H1 (cell line): ENCODE results near the gene IQCE. TPM values are rescaled to one million over a fixed set of nuclear protein-coding genes. Genes with fewer than 3 reads are reported as not detected.
A peak's percentile ranks its signal among the peaks of the same experiment; 100 is the strongest.

Source experiments
- CTCF ChIA-PET: fragments of 300-600 bp; sonication (Branson Sonifier 250); formaldehyde crosslinking; loops from one replicate; lab custom pipeline; 2021; ENCODE audit not compliant: partially characterized antibody; lab: Charles Lee
- POLR2A ChIA-PET: fragments of 300-600 bp; sonication (Branson Sonifier 250); formaldehyde crosslinking; loops from one replicate; lab custom pipeline; 2021; ENCODE audit warnings: inconsistent platforms; ENCODE audit not compliant: partially characterized antibody; lab: Charles Lee
- DNase-seq, 2 experiments: peaks; one replicate each; pipeline versions ENCODE4 v3.0.0 to v3.0.0-alpha.2; 2010 to 2022; ENCODE audit warnings: low spot score in 2 of 2, low read depth in 1 of 2, mixed read lengths in 1 of 2
- FAIRE-seq: peaks from 2 replicates; lab custom pipeline; 2011; peaks lifted over from hg19 to GRCh38; lab: Jason Lieb, UNC
- H2AFZ ChIP-seq: 2 replicates; pipeline ENCODE4 v1.8.1; 2012; ENCODE audit warnings: low read length, inconsistent platforms
- H2AK5ac ChIP-seq: 2 replicates; pipeline ENCODE4 v1.6.1; 2013; ENCODE audit warnings: low read depth, low read length
- H2BK120ac ChIP-seq: replicated peaks from 2 replicates; pipeline ENCODE3; 2013; ENCODE audit warnings: low read depth, low read length, inconsistent platforms
- H2BK12ac ChIP-seq: 2 replicates; pipeline ENCODE4 v1.6.1; 2013; ENCODE audit warnings: low read depth, low read length
- H2BK15ac ChIP-seq: 2 replicates; pipeline ENCODE4 v1.6.1; 2013; ENCODE audit warnings: low read length
- H2BK20ac ChIP-seq: 2 replicates; pipeline ENCODE4 v1.6.1; 2013; ENCODE audit warnings: low read length
- H2BK5ac ChIP-seq: 2 replicates; pipeline ENCODE4 v1.6.1; 2013; ENCODE audit warnings: low read depth, low read length
- H3K14ac ChIP-seq: 2 replicates; pipeline ENCODE4 v1.6.1; 2013; ENCODE audit warnings: inconsistent platforms; ENCODE audit not compliant: insufficient read length
- H3K18ac ChIP-seq: 2 replicates; pipeline ENCODE4 v1.6.1; 2013; ENCODE audit warnings: low read length; ENCODE audit errors: extremely low read depth
- H3K23ac ChIP-seq: 2 replicates; pipeline ENCODE4 v1.6.1; 2013; ENCODE audit warnings: inconsistent platforms; ENCODE audit not compliant: insufficient read length
- H3K23me2 ChIP-seq: 2 replicates; pipeline ENCODE4 v1.6.1; 2013; ENCODE audit warnings: low read depth, low read length
- H3K27ac ChIP-seq: 2 replicates; pipeline ENCODE4 v1.6.1; 2011; ENCODE audit warnings: low read depth, low read length, inconsistent platforms
- H3K27me3 ChIP-seq, 4 experiments: replicated peaks in 1 of 4; 1 replicate in 1 of 4; 2 replicates in 3 of 4; pipeline versions ENCODE4 v1.6.1 to v1.8.1; 2011 to 2013; ENCODE audit warnings: low read length in 3 of 4, mild to moderate bottlenecking in 3 of 4, inconsistent platforms in 2 of 4, mixed read lengths in 2 of 4, moderate library complexity in 1 of 4; ENCODE audit not compliant: control insufficient read depth in 3 of 4, insufficient read depth in 3 of 4; ENCODE audit errors: extremely low read depth in 1 of 4
- H3K36me3 ChIP-seq, 4 experiments: 2 replicates each; pipeline versions ENCODE4 v1.6.1 to v1.8.1; 2011 to 2013; ENCODE audit warnings: mild to moderate bottlenecking in 4 of 4, low read length in 3 of 4, moderate library complexity in 2 of 4, control low read depth in 1 of 4, inconsistent platforms in 1 of 4; ENCODE audit not compliant: insufficient read depth in 4 of 4, control insufficient read depth in 2 of 4
- H3K4ac ChIP-seq: replicated peaks from 2 replicates; pipeline ENCODE3; 2013; ENCODE audit warnings: low read length, low read depth, mixed read lengths, inconsistent platforms; ENCODE audit not compliant: insufficient read length
- H3K4me1 ChIP-seq, 4 experiments: replicated peaks in 1 of 4; 1 replicate in 1 of 4; 2 replicates in 3 of 4; pipeline versions ENCODE4 v1.6.1 to v1.8.1; 2011 to 2013; ENCODE audit warnings: low read length in 3 of 4, inconsistent platforms in 2 of 4, mixed read lengths in 1 of 4; ENCODE audit not compliant: insufficient read depth in 4 of 4, control insufficient read depth in 3 of 4
- H3K4me2 ChIP-seq, 2 experiments: 2 replicates each; pipeline versions ENCODE4 v1.6.1 to v1.8.1; 2011 to 2013; ENCODE audit warnings: low read depth in 2 of 2, low read length in 2 of 2, control low read depth in 1 of 2, inconsistent platforms in 1 of 2, mild to moderate bottlenecking in 1 of 2; ENCODE audit not compliant: insufficient read depth in 1 of 2
- H3K4me3 ChIP-seq, 4 experiments: fragments of 200-600, 300-600 bp in 1 of 4; sonication (generic), shearing (Covaris generic), sonication (Bioruptor Twin) in 1 of 4; 2 replicates each; pipeline versions ENCODE4 v1.5.1 to v1.8.1; 2011 to 2016; ENCODE audit warnings: low read length in 4 of 4, low read depth in 3 of 4, control low read depth in 2 of 4, inconsistent platforms in 2 of 4, mild to moderate bottlenecking in 2 of 4, mixed read lengths in 1 of 4, moderate library complexity in 1 of 4; ENCODE audit not compliant: insufficient read depth in 2 of 4; ENCODE audit errors: extremely low read depth in 1 of 4
- H3K56ac ChIP-seq: replicated peaks from 2 replicates; pipeline ENCODE3; 2013; ENCODE audit warnings: low read depth, mild to moderate bottlenecking, mixed read lengths, low read length, inconsistent platforms; ENCODE audit not compliant: insufficient read length
- H3K79me1 ChIP-seq: 2 replicates; pipeline ENCODE4 v1.6.1; 2013; ENCODE audit warnings: low read depth, low read length, control low read depth
- H3K79me2 ChIP-seq, 2 experiments: 2 replicates each; pipeline versions ENCODE4 v1.6.1 to v1.8.1; 2012 to 2013; ENCODE audit warnings: low read length in 2 of 2, mild to moderate bottlenecking in 2 of 2, inconsistent platforms in 1 of 2; ENCODE audit not compliant: insufficient read depth in 2 of 2, control insufficient read depth in 1 of 2
- H3K9ac ChIP-seq, 4 experiments: replicated peaks in 1 of 4; 1 replicate in 1 of 4; 2 replicates in 3 of 4; pipeline versions ENCODE4 v1.6.1 to v1.8.1; 2011 to 2013; ENCODE audit warnings: low read depth in 3 of 4, low read length in 3 of 4, control low read depth in 2 of 4, mild to moderate bottlenecking in 2 of 4, moderate library complexity in 2 of 4, inconsistent platforms in 1 of 4; ENCODE audit errors: extremely low read depth in 1 of 4
- H3K9me3 ChIP-seq, 2 experiments: 2 replicates each; pipeline versions ENCODE4 v1.6.1 to v1.8.1; 2012 to 2013; ENCODE audit warnings: mild to moderate bottlenecking in 2 of 2, moderate library complexity in 2 of 2, control low read depth in 1 of 2, inconsistent platforms in 1 of 2, low read depth in 1 of 2, low read length in 1 of 2, mixed read lengths in 1 of 2; ENCODE audit not compliant: insufficient read depth in 2 of 2
- H4K20me1 ChIP-seq, 2 experiments: replicated peaks in 1 of 2; 2 replicates each; pipeline versions ENCODE3 to v1.8.1; 2011 to 2013; ENCODE audit warnings: inconsistent platforms in 2 of 2, low read length in 2 of 2, mild to moderate bottlenecking in 1 of 2; ENCODE audit not compliant: insufficient read depth in 2 of 2, control insufficient read depth in 1 of 2
- H4K5ac ChIP-seq: 2 replicates; pipeline ENCODE4 v1.6.1; 2013; ENCODE audit warnings: low read length, low read depth, mixed read lengths, inconsistent platforms; ENCODE audit not compliant: insufficient read length
- H4K8ac ChIP-seq: 2 replicates; pipeline ENCODE4 v1.8.0; 2013; ENCODE audit warnings: mild to moderate bottlenecking, moderate library complexity, low read length, inconsistent platforms; ENCODE audit not compliant: insufficient read depth; ENCODE audit errors: extremely low read depth
- H4K91ac ChIP-seq: replicated peaks from 2 replicates; pipeline ENCODE3; 2013; ENCODE audit warnings: low read length, mixed read lengths, inconsistent platforms; ENCODE audit not compliant: insufficient read length
- SAP30 ChIP-seq: fragments of 300-600 bp; sonication (generic); IDR thresholded peaks from 2 replicates; pipeline ENCODE4 v1.7.1; 2012; ENCODE audit warnings: low read length, moderate library complexity, mild to moderate bottlenecking, inconsistent platforms; ENCODE audit not compliant: insufficient read depth, insufficient replicate concordance
- whole genome bisulfite sequencing, 2 experiments: shearing (Covaris generic) in 1 of 2; methylation state at CpG; one replicate each; pipeline versions ENCODE4 v1.1.6 to v1.1.7; 2013 to 2015; ENCODE audit warnings: low lambda C conversion rate in 2 of 2, mixed read lengths in 2 of 2, inconsistent platforms in 1 of 2, low coverage in 1 of 2, missing lambda C conversion rate in 1 of 2; ENCODE audit not compliant: insufficient replicate concordance in 2 of 2, insufficient coverage in 1 of 2, insufficient read length in 1 of 2; ENCODE audit errors: extremely low coverage in 1 of 2, missing lambda C conversion rate in 1 of 2; 5-methylcytosine and 5-hydroxymethylcytosine counted together
- polyA plus RNA-seq, 7 experiments: library from polyadenylated mRNA; depleted of rRNA in 3 of 7; stranded (reverse) in 5 of 7; unstranded in 2 of 7; fragments of >200 nt in 5 of 7; fragments of 200-250 nt in 2 of 7; gene quantifications; 1 replicate in 5 of 7; 2 replicates in 1 of 7; 4 replicates in 1 of 7; pipeline versions ENCODE4 v1.2.1 to v1.2.3, GENCODE V29; 2011 to 2013; ENCODE audit warnings: missing spikeins in 2 of 7, mixed read lengths in 2 of 7
- total RNA-seq: library from RNA; stranded (reverse); fragmentation: NEBNext Ultra II Directional; extraction: Animal tissue kit (Norgen Biotek cat#: 25700); gene quantifications from 2 replicates; pipeline ENCODE4 v1.2.1, GENCODE V29; 2021
- TF ChIP-seq, protein P1 (sequence below), 3 experiments: IDR thresholded peaks; 1 replicate in 2 of 3; 2 replicates in 1 of 3; pipeline versions ENCODE4 v1.5.1 to v1.6.1; 2011; ENCODE audit warnings: low read length in 3 of 3, mild to moderate bottlenecking in 3 of 3, inconsistent platforms in 2 of 3, low read depth in 1 of 3, moderate library complexity in 1 of 3; ENCODE audit not compliant: insufficient read depth in 1 of 3; ENCODE audit errors: control extremely low read depth in 1 of 3

The IQCE gene
- total and polyA plus RNA-seq, 2 of the 8 experiments (the other 6 are each of a cell fraction or from before 2014, with no cell fraction given), result 2.2 to 4.9 TPM

DNA sequence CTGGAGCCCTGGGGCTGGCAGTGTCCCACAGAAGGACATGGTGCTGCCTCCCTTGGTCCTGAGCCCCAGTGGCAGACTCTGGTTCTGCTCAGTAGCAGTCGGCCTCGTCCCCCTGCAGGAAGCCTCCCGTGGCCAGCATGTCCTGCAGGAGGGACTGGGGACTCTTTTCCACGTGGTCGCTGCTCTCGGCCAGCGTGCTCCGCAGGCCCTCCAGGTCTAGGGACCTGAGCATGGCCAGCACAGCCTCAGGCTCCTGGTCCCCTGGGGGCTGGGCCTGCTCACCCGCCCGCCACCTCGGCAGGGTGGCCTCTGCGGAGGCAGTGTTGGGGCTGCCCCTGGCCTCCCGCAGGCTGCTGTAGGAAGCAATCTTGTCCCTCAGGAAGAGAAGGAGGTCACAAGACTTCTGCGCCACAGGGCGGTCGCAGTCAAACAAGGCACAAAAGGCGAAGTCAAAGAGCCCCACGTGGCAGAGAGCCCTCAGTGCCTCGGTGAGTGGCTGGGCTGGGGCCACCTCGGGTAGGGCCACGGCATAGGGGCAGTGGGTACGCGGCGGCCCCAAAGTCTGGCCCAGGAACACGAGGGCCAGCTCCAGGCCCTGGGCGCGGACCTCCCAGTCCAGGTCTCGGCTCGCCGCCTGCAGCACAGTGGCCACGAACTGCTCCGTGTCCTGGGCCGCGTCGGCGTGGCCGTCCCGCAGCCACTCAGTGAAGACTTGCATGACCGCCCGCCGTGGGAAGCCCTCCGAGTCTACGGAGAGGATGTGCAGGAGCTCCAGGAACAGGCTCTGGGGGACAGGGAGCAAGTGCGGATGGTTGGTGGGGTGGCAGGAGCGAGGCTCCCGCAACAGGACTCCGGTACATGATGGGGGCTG is 20.6 kb upstream of the IQCE start:
- Histone ChIP-seq H3K36me3 (peaks cover 7 to 46% (median 16%) of the 10 kb centered on the region in 4 experiments; a peak in 6 of 8 replicates), H4K5ac (no peak overlapping the region), H3K23me2 (no peaks in the 10 kb centered on the region), H3K4me2 (no peak overlapping the region), H2AK5ac (no peak overlapping the region), H3K14ac (no peak overlapping the region), H2BK15ac (no peak overlapping the region), H2AFZ (no peak overlapping the region), H3K56ac (no peak overlapping the region), H4K91ac (no peak overlapping the region), H2BK12ac (no peak overlapping the region), H3K27ac (no peak overlapping the region), H3K79me1 (peaks cover 3% of the 10 kb centered on the region; the same call in 1 of the 2 replicates), H2BK20ac (no peak overlapping the region), H3K4ac (no peak overlapping the region), H4K20me1 (peaks cover 0 to 4% of the 10 kb centered on the region in 2 experiments), H3K9me3 (peaks cover 0 to 2% of the 10 kb centered on the region in 2 experiments; a peak in 1 of 4 replicates), H3K27me3 (no peaks in the 10 kb centered on the region), H3K79me2 (no peaks in the 10 kb centered on the region), H3K9ac (no peak overlapping the region), H2BK5ac (no peak overlapping the region), H3K4me1 (no peaks in the 10 kb centered on the region), H3K4me3 (no peak overlapping the region), H3K18ac (no peak overlapping the region), H4K8ac (no peak overlapping the region), H3K23ac (no peak overlapping the region), H2BK120ac (no peak overlapping the region)
- FAIRE-seq, result no peak
- no peak for DNase-seq
- ChIA-PET POLR2A (interaction anchor here (7.0 kb wide), 1 partner anchor 10 kb away, joined by 68 read pairs; no protein-coding TSS in a partner anchor), CTCF (interaction anchor here (1.5 to 2.0 kb wide), 2 partner anchors 29 to 88 kb away, joined by 3 to 7 read pairs; no protein-coding TSS in a partner anchor)
- 94% methylated on average over 47 of the region's 47 CpGs; no CpG with 5 or more reads in 1 of the 2 experiments for WGBS, 2 experiments
- no peak for TF ChIP-seq SAP30
- TF ChIP-seq, protein P1, sequence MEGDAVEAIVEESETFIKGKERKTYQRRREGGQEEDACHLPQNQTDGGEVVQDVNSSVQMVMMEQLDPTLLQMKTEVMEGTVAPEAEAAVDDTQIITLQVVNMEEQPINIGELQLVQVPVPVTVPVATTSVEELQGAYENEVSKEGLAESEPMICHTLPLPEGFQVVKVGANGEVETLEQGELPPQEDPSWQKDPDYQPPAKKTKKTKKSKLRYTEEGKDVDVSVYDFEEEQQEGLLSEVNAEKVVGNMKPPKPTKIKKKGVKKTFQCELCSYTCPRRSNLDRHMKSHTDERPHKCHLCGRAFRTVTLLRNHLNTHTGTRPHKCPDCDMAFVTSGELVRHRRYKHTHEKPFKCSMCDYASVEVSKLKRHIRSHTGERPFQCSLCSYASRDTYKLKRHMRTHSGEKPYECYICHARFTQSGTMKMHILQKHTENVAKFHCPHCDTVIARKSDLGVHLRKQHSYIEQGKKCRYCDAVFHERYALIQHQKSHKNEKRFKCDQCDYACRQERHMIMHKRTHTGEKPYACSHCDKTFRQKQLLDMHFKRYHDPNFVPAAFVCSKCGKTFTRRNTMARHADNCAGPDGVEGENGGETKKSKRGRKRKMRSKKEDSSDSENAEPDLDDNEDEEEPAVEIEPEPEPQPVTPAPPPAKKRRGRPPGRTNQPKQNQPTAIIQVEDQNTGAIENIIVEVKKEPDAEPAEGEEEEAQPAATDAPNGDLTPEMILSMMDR (IDR thresholded peaks at IDR 0.05; ENCODE audit: control extremely low read depth in 1 of 3, insufficient read depth in 1 of 3, low read depth in 1 of 3, low read length in 3 of 3), result peak; percentile 5 to 24 (median 21)
